Right lobe of liver (tissue), 4 donors: ENCODE results near the gene HYDIN.
"Not testable (repeated sequence)": the region's sequence is repeated elsewhere in the genome, so short reads cannot be mapped to it uniquely, and the experiment has no call there.

ENCODE experiments used
- CTCF ChIP-seq, 4 donors: fragments of 200-600 bp in 3 of 4; fragments of 450-650 bp in 1 of 4; IDR thresholded peaks; one replicate each; pipeline versions ENCODE4 v1.5.1 to v1.8.0; 2016 to 2022; ENCODE audit warnings: antibody characterized with exemption in 4 of 4, mild to moderate bottlenecking in 2 of 4
- POLR2A ChIP-seq: fragments of 450-650 bp; IDR thresholded peaks from one replicate; pipeline ENCODE4 v1.6.1; 2017; ENCODE audit warnings: antibody characterized with exemption, mild to moderate bottlenecking
- donor health status: DM: no; HTN: no; CAD: no.
- donor health status: DM: no; HTN: no; CAD: no.
- donor health status: DM: no; HTN: yes; CAD: no.

GRCh38 chr16:70953824-70954223, 276.7 kb downstream of the HYDIN start:
- not testable (repeated sequence) for TF ChIP-seq CTCF (IDR thresholded peaks at IDR 0.05); POLR2A
